Breast epithelium (tissue), 3 donors: ENCODE results near the gene VPS51.

Experiments
- CTCF ChIP-seq, 3 donors: fragments of 450-650 bp; IDR thresholded peaks; one replicate each; pipeline ENCODE4 v1.5.1; 2016 to 2017; ENCODE audit warnings: antibody characterized with exemption in 3 of 3, mild to moderate bottlenecking in 3 of 3, moderate library complexity in 3 of 3
- POLR2AphosphoS5 ChIP-seq, 3 donors: sonication (generic); formaldehyde crosslinking; IDR thresholded peaks; one replicate each; pipeline ENCODE4 v1.6.1; 2017; ENCODE audit warnings: antibody characterized with exemption in 3 of 3

GRCh38 chr11:65124480-65125196 is 28.6 kb downstream of the VPS51 start:
- no peak for TF ChIP-seq CTCF (IDR thresholded peaks at IDR 0.05)
- no peak for TF ChIP-seq POLR2AphosphoS5 (IDR thresholded peaks at IDR 0.05)
